GM12865 (cell line): Measurements from ENCODE around the gene TNRC6A.
"Not testable (repeated sequence)": the region's sequence is repeated elsewhere in the genome, so short reads cannot be mapped to it uniquely, and the experiment has no call there.

ENCODE experiments used
- DNase-seq: peaks from one replicate; pipeline ENCODE4 v3.0.0; 2010; ENCODE audit warnings: low read depth
- H3K4me3 ChIP-seq: 2 replicates; pipeline ENCODE4 v1.5.1; 2011; ENCODE audit warnings: mild to moderate bottlenecking, low read depth, low read length, control low read depth
- TF ChIP-seq, protein P1 (sequence below): IDR thresholded peaks from 2 replicates; pipeline ENCODE4 v1.5.1; 2011; ENCODE audit warnings: low read length, control low read depth, low read depth, inconsistent platforms; ENCODE audit not compliant: insufficient read depth; ENCODE audit errors: missing control alignments

TNRC6A gene

DNA sequence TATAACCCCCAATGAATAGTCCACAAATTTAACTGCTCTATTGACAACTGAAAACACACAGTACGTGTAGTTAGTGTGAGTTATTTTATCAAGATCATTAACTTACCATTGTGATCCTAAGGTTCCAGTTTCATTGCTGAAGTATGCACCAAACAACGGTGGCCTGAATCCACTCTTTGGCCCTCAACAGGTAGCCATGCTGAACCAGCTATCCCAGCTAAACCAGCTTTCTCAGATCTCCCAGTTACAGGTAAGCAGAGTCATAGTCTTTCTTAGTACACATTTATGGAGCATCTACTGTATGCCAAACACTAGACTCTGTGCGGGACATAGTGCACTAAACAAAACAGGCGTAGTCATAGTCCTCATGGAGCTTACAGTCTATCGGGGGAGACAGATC lies 76.0 kb downstream of the TNRC6A start:
- no peak overlapping the region for H3K4me3 ChIP-seq
- TF ChIP-seq, protein P1, sequence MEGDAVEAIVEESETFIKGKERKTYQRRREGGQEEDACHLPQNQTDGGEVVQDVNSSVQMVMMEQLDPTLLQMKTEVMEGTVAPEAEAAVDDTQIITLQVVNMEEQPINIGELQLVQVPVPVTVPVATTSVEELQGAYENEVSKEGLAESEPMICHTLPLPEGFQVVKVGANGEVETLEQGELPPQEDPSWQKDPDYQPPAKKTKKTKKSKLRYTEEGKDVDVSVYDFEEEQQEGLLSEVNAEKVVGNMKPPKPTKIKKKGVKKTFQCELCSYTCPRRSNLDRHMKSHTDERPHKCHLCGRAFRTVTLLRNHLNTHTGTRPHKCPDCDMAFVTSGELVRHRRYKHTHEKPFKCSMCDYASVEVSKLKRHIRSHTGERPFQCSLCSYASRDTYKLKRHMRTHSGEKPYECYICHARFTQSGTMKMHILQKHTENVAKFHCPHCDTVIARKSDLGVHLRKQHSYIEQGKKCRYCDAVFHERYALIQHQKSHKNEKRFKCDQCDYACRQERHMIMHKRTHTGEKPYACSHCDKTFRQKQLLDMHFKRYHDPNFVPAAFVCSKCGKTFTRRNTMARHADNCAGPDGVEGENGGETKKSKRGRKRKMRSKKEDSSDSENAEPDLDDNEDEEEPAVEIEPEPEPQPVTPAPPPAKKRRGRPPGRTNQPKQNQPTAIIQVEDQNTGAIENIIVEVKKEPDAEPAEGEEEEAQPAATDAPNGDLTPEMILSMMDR = no peak
- DNase-seq = no peak

- TF ChIP-seq, protein P1 = no peak
- no peak overlapping the region for H3K4me3 ChIP-seq
- no peak for DNase-seq
Measured at GRCh38 chr16:24807301-24807700, 77.8 kb downstream of the TNRC6A start.

- TF ChIP-seq, protein P1 = no peak
- DNase-seq = no peak
- no peak overlapping the region for H3K4me3 ChIP-seq
Measured at GRCh38 chr16:24810951-24811843, 81.7 kb downstream of the TNRC6A start.

DNA sequence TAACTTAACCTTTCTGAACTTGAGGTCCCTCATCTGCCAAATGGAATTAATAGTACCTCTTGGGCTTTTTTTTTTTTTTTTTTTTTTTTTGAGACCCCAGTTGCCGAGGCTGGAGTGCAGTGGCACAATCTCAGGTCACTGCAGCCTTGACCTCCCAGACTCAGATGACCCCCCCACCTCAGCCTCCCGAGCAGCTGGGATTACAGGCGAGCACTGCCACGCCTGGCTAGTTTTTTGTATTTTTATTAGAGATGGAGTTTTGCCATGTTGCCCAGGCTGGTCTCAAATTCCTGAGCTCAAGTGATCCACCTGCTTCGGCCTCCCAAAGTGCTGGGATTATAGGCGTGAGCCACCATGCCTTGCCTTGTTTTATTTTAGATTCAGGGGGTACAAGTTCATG lies 83.4 kb downstream of the TNRC6A start:
- not testable (repeated sequence) for H3K4me3 ChIP-seq, DNase-seq

DNA sequence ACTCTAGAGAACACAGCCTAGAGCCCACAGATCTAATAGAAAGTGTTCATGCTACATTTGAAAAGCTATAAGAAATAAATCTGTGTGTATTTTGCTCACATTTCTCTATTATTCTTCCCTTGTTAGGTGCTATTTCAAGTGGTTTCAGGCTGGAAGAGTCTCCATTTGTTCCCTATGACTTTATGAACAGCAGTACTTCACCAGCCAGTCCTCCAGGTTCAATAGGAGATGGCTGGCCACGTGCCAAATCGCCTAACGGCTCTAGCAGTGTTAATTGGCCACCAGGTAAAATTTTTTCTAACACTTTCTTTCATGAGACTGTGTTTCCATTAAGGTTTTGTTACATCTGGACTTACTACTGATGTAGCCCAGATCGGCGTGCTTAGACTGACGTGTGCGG lies 85.6 kb downstream of the TNRC6A start:
- no peak overlapping the region for H3K4me3 ChIP-seq
- TF ChIP-seq, protein P1 = no peak
- no peak for DNase-seq

DNA sequence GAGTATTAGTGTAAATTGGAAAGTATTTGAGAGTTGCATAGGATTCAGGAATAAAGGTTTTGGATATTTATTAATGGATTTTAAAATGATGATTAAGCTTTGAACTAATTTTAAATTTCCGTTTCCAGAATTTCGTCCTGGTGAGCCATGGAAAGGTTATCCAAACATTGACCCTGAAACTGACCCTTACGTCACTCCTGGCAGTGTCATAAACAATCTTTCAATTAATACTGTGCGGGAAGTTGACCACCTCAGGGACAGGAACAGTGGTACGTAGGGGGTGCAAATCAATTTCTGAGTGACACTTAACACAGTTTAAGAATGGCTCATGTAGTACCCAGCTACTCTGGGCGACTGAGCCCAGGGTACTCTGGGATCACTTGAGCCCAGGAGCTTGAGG lies 87.2 kb downstream of the TNRC6A start:
- H3K4me3 ChIP-seq = no peak overlapping the region
- TF ChIP-seq, protein P1 = no peak
- DNase-seq = no peak

DNA sequence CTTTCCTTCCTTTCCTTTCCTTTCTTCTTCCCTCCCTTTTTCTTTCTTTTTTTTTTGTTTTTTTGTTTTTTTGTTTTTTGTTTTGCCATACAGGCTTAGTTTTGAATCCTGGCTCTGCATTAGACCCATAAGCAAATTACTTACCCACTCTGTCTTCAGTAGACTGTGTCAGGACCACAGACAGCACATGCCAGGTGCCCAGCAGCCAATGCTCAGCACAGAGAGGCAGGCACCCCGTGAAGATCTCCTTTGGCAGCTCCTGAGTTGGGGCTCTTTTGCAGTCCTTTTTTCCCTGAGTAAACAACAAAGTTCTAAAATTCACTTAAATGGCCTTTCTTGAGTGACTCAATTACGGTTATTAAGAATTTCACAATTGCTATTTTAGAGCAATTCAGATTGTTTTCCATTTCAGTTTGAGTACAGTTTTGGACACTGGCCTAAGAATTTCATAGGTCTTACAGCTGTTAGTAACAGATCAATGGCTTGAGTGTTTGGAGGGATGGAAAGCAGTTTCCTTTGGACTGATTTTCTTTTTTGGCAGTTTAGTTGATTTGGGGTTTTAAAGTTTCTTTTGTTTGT lies 90.1 kb downstream of the TNRC6A start:
- no peak overlapping the region for H3K4me3 ChIP-seq
- DNase-seq = no peak
- TF ChIP-seq, protein P1 = no peak
